Neural crest cell (in vitro differentiated cells): Measurements from ENCODE around the gene SCYGR1. TPM values are rescaled to one million over a fixed set of nuclear protein-coding genes. Genes with fewer than 3 reads are reported as not detected.

ENCODE experiments used
- DNase-seq: peaks from one replicate; pipeline ENCODE4 v3.0.0; 2021; ENCODE audit warnings: low read depth, mixed read lengths, low spot score
- H3K27ac Mint-ChIP-seq: one replicate; pipeline ENCODE4 v1.8.0; 2021; ENCODE audit warnings: mild to moderate bottlenecking, mixed read lengths; ENCODE audit not compliant: unreplicated experiment
- H3K27me3 Mint-ChIP-seq: 2 replicates; pipeline ENCODE4 v1.8.0; 2021; ENCODE audit warnings: low read depth, mild to moderate bottlenecking, mixed read lengths
- H3K36me3 Mint-ChIP-seq: 2 replicates; pipeline ENCODE4 v1.8.0; 2021; ENCODE audit warnings: low read depth, mild to moderate bottlenecking, mixed read lengths
- H3K4me1 Mint-ChIP-seq: 2 replicates; pipeline ENCODE4 v1.8.0; 2021; ENCODE audit warnings: mixed read lengths
- H3K4me3 Mint-ChIP-seq: one replicate; pipeline ENCODE4 v1.8.0; 2021; ENCODE audit warnings: mild to moderate bottlenecking, mixed read lengths
- H3K9me3 Mint-ChIP-seq: 2 replicates; pipeline ENCODE4 v1.8.0; 2021; ENCODE audit warnings: mixed read lengths
- total RNA-seq: library from RNA; stranded (reverse); gene quantifications from 2 replicates; pipeline ENCODE4 v1.2.1, GENCODE V29; 2021
- TF ChIP-seq, protein P1 (sequence below): fragments of 200-600 bp; sonication (generic); conservative IDR thresholded peaks from 2 replicates; pipeline ENCODE4 v1.5.0; 2021; ENCODE audit warnings: antibody characterized with exemption, mild to moderate bottlenecking

Gene SCYGR1
- total RNA-seq, 1 donor from 2014 or later: not detected

GRCh38 chr2:227407591-227408151, 19.9 kb upstream of the SCYGR1 start:
- H3K27me3 Mint-ChIP-seq: no peaks in the 10 kb centered on the region
- no peaks in the 10 kb centered on the region for H3K9me3 Mint-ChIP-seq
- H3K27ac Mint-ChIP-seq: no peak overlapping the region
- H3K36me3 Mint-ChIP-seq: no peaks in the 10 kb centered on the region
- H3K4me3 Mint-ChIP-seq: no peak overlapping the region
- no peak for DNase-seq
- peaks cover 15% of the 10 kb centered on the region for H3K4me1 Mint-ChIP-seq
- TF ChIP-seq, protein P1, sequence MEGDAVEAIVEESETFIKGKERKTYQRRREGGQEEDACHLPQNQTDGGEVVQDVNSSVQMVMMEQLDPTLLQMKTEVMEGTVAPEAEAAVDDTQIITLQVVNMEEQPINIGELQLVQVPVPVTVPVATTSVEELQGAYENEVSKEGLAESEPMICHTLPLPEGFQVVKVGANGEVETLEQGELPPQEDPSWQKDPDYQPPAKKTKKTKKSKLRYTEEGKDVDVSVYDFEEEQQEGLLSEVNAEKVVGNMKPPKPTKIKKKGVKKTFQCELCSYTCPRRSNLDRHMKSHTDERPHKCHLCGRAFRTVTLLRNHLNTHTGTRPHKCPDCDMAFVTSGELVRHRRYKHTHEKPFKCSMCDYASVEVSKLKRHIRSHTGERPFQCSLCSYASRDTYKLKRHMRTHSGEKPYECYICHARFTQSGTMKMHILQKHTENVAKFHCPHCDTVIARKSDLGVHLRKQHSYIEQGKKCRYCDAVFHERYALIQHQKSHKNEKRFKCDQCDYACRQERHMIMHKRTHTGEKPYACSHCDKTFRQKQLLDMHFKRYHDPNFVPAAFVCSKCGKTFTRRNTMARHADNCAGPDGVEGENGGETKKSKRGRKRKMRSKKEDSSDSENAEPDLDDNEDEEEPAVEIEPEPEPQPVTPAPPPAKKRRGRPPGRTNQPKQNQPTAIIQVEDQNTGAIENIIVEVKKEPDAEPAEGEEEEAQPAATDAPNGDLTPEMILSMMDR: no peak

DNA sequence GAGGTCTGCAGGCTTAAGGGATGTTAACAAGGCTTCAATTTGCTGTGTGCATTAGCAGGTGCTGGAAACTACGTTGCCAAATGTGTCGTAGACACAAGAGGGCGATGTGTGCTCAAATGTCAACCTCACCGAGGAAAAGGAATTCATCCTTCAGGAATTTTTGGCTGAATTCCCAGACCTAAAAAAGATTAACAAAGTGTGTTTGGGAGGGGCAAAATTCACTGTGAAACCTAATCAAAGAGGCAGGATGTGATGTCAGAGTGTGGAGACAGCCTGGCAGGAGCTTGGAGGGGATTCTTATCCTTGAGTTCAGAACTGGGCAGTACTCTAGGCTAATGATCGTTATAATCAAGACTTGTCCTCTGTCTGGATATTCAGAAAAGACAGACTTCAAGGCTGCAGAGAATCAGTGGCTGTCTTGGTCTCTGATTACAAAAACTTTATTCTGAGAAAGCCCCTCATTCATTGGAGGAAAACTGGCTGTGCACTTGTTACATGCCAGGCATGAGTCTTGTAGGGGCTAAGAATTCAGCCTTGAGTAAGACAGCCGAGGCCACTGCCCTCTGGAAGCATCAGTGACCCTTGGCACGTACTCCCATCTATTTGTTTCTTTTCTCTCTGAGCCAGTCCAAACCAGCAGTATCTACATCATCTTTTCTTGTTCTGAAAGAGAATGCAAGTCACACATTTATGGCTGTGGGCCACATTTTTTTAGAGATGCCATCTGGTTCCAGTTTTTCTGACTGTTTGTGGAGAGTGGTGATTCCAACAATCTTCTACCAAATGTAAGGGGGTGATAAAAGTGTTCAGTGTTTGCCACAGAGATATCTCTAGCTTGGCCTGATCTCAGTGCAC, 18.7 kb upstream of the SCYGR1 start:
- TF ChIP-seq, protein P1: peak; percentile 77
- Mint-ChIP-seq H3K4me1 (peaks cover 15% of the 10 kb centered on the region), H3K27ac (no peak overlapping the region)

GRCh38 chr2:227404585-227405271, 17.0 kb upstream of the SCYGR1 start:
- DNase-seq: no peak
- TF ChIP-seq, protein P1: no peak
- Mint-ChIP-seq H3K27ac (no peak overlapping the region), H3K4me3 (no peak overlapping the region), H3K36me3 (no peaks in the 10 kb centered on the region), H3K27me3 (no peaks in the 10 kb centered on the region), H3K4me1 (peaks cover 15% of the 10 kb centered on the region), H3K9me3 (no peaks in the 10 kb centered on the region)

More for the DNA sequence above, 18.7 kb upstream of the SCYGR1 start:
- Mint-ChIP-seq H3K9me3 (no peaks in the 10 kb centered on the region), H3K27me3 (no peaks in the 10 kb centered on the region), H3K4me3 (no peak overlapping the region), H3K36me3 (no peaks in the 10 kb centered on the region)
- DNase-seq: peak; percentile 30

- Mint-ChIP-seq H3K4me1 (peaks cover 15% of the 10 kb centered on the region), H3K27me3 (no peaks in the 10 kb centered on the region), H3K27ac (no peak overlapping the region), H3K4me3 (no peak overlapping the region), H3K36me3 (no peaks in the 10 kb centered on the region), H3K9me3 (no peaks in the 10 kb centered on the region)
- TF ChIP-seq, protein P1: no peak
- no peak for DNase-seq
These were observed 15.2 kb upstream of the SCYGR1 start for GRCh38 chr2:227402959-227403358.

DNA sequence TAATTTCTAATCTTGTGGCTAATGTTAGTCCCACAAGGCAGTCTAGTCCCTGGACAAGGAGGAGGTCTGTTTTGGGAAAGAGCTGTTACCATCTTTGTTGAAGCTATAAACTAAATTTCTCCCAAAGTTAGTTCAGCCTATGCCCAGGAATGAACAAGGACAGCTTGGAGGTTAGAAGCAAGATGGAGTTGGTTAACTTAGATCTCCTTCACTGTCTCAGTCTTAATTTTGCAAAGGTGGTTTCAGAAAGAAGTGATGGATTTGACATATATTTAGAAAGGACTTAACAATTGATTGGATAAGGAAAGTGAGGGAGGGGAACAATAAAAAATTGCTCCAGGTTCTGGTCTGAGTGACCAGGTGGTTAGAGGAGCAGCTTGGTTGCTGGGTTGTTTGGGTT, 14.6 kb upstream of the SCYGR1 start:
- no peak overlapping the region for H3K4me3 Mint-ChIP-seq
- no peak overlapping the region for H3K27ac Mint-ChIP-seq
- DNase-seq: no peak
- H3K36me3 Mint-ChIP-seq: no peaks in the 10 kb centered on the region
- H3K4me1 Mint-ChIP-seq: peaks cover 12% of the 10 kb centered on the region
- no peaks in the 10 kb centered on the region for H3K27me3 Mint-ChIP-seq
- TF ChIP-seq, protein P1: no peak
- no peaks in the 10 kb centered on the region for H3K9me3 Mint-ChIP-seq
